ENCODE data around the gene RCL1. TPM values are rescaled to one million over a fixed set of nuclear protein-coding genes. Genes with fewer than 3 reads are reported as not detected.
A peak's percentile ranks its signal among the peaks of the same experiment; 100 is the strongest.

Gene RCL1
- total RNA-seq, 1 donor from 2014 or later, result 23.4 TPM

- no peak overlapping the region for H3K4me3 ChIP-seq (ENCODE audit: low read depth, low read length)
- no peak for DNase-seq (ENCODE audit: low read depth)
- no peak for TF ChIP-seq CTCF (conservative IDR thresholded peaks at IDR 0.05; ENCODE audit: low read depth, low read length)
These were observed 47.3 kb downstream of the RCL1 start for GRCh38 chr9:4840018-4840417.

GRCh38 chr9:4842213-4842612 is 49.5 kb downstream of the RCL1 start:
- no peak for TF ChIP-seq CTCF (conservative IDR thresholded peaks at IDR 0.05; ENCODE audit: low read depth, low read length)
- H3K4me3 ChIP-seq (ENCODE audit: low read depth, low read length), result no peak overlapping the region
- no peak for DNase-seq (ENCODE audit: low read depth)

- no peak for TF ChIP-seq CTCF (conservative IDR thresholded peaks at IDR 0.05; ENCODE audit: low read depth, low read length)
- no peak for DNase-seq (ENCODE audit: low read depth)
- H3K4me3 ChIP-seq (ENCODE audit: low read depth, low read length), result no peak overlapping the region
These were observed 50.0 kb downstream of the RCL1 start for GRCh38 chr9:4842734-4843133.

GRCh38 chr9:4844056-4844838 is 51.5 kb downstream of the RCL1 start:
- no peak for TF ChIP-seq CTCF (conservative IDR thresholded peaks at IDR 0.05; ENCODE audit: low read depth, low read length)
- no peak overlapping the region for H3K4me3 ChIP-seq (ENCODE audit: low read depth, low read length)
- no peak for DNase-seq (ENCODE audit: low read depth)

GRCh38 chr9:4849369-4849768 is 56.6 kb downstream of the RCL1 start:
- DNase-seq (ENCODE audit: low read depth), result no peak
- peak; percentile 56 for TF ChIP-seq CTCF (conservative IDR thresholded peaks at IDR 0.05; ENCODE audit: low read depth, low read length)
- no peak overlapping the region for H3K4me3 ChIP-seq (ENCODE audit: low read depth, low read length)

- TF ChIP-seq CTCF (conservative IDR thresholded peaks at IDR 0.05; ENCODE audit: low read depth, low read length), result no peak
- H3K4me3 ChIP-seq (ENCODE audit: low read depth, low read length), result no peak overlapping the region
These were observed 58.0 kb downstream of the RCL1 start for GRCh38 chr9:4850603-4851310.

More at GRCh38 chr9:4850603-4851310, 58.0 kb downstream of the RCL1 start:
- DNase-seq (ENCODE audit: low read depth), result no peak
